Left ventricle myocardium inferior (tissue), 1 donor: ENCODE measurements around the gene ANP32B. TPM values are rescaled to one million over a fixed set of nuclear protein-coding genes. Genes with fewer than 3 reads are reported as not detected.

ENCODE experiments used
- DNase-seq: peaks from one replicate; pipeline ENCODE4 v3.0.0-alpha.2; 2020
- H3K27ac ChIP-seq: fragments of 200-600 bp; replicated peaks from 2 replicates; pipeline ENCODE4 v1.8.0; 2021
- H3K27me3 ChIP-seq: fragments of 200-600 bp; 2 replicates; pipeline ENCODE4 v1.8.0; 2021; ENCODE audit warnings: low read depth
- H3K36me3 ChIP-seq: fragments of 200-600 bp; 2 replicates; pipeline ENCODE4 v1.8.0; 2021
- H3K4me1 ChIP-seq: fragments of 200-600 bp; 2 replicates; pipeline ENCODE4 v1.8.0; 2021
- H3K4me3 ChIP-seq: fragments of 200-600 bp; 2 replicates; pipeline ENCODE4 v1.8.0; 2021; ENCODE audit warnings: mild to moderate bottlenecking, moderate library complexity
- H3K9me3 ChIP-seq: fragments of 200-600 bp; replicated peaks from 2 replicates; pipeline ENCODE4 v1.8.0; 2021
- intact Hi-C: fragments of 100-400 bp; cut with micrococcal nuclease; formaldehyde crosslinking; loops from one replicate; pipeline ENCODE4 v1.11.0; 2022
- long read RNA-seq: library from polyadenylated mRNA; unstranded; transcript quantifications from one replicate; pipeline ENCODE4 v2.0.0, GENCODE V29; 2021
- total RNA-seq: library from RNA; stranded (reverse); fragmentation: NEBNext Ultra II Directional; extraction: Animal tissue kit (Norgen Biotek cat#: 25700); gene quantifications from one replicate; pipeline ENCODE4 v1.2.1, GENCODE V29; 2021
- TF ChIP-seq, protein P1 (sequence below): fragments of 200-600 bp; IDR thresholded peaks from 2 replicates; pipeline ENCODE4 v1.8.0; 2021; ENCODE audit warnings: antibody characterized with exemption, mild to moderate bottlenecking, borderline replicate concordance
- donor health status: DM: no; HTN: yes; CAD: no; lungs with severe emphysema.

The ANP32B gene
- total RNA-seq: 49.9 TPM
- long read RNA-seq, transcript ANP32B-201 (7 exons, 1,463 nt): major isoform, 61 of 66 reads
- long read RNA-seq, partial matches to known transcripts: 2 of 66 reads
- long read RNA-seq, other reads (novel, unspliced or antisense): 3 of 66 reads

DNA sequence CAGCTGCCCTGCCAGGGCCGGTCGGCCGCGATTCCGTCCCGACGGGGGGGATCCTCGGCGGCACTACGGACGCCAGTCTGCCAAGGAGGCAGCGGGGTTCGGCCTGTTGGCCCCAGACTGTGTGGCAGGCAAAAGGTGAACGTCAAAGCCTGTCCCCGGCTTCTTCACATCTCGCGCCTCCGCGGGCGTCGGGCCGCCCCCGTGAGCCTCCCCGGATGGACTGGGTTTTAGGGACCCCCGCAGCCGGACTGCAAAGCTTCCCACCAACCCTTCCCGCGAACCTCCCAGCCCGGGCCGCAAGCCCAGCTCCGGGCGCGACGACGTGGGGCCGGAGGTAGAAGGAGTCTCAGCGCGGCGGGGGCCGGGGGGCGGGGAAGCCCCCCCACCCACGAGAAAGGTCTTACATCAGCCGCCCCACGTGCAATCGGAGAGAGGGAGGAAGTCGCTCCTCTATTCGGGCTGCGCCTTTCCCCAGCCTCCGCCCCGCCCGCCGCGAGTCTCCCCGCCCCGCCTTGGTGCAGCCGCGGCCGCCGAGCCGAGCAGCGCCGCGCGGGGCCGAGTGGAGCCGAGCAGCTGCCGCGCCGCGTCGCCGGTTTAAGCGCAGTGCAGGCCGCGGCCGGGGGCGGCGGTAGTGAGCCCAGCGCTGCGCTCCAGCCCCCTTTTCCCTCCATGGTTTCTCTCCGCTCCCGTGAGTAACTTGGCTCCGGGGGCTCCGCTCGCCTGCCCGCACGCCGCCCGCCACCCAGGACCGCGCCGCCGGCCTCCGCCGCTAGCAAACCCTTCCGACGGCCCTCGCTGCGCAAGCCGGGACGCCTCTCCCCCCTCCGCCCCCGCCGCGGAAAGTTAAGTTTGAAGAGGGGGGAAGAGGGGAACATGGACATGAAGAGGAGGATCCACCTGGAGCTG lies at the start of gene ANP32B:
Gene ANP32B, plus strand, starts transcription at position 659 of the 906 bp plus-strand sequence. Its CDS starts 215 bp downstream, at position 874.
- intact Hi-C loops: loop anchor here (10.0 kb wide), 1 partner anchor 52 kb away; no protein-coding TSS in a partner anchor
- H3K36me3 ChIP-seq: no peaks in the 10 kb centered on the region
- no peaks in the 10 kb centered on the region for H3K9me3 ChIP-seq
- peaks cover 65% of the 10 kb centered on the region for H3K4me1 ChIP-seq
- no peaks in the 10 kb centered on the region for H3K27me3 ChIP-seq
- peak within 1 kb of the TSS; percentile 99 for H3K27ac ChIP-seq
- peak; percentile 93 for DNase-seq
- H3K4me3 ChIP-seq: peak within 1 kb of the TSS; percentile 80
- TF ChIP-seq, protein P1, sequence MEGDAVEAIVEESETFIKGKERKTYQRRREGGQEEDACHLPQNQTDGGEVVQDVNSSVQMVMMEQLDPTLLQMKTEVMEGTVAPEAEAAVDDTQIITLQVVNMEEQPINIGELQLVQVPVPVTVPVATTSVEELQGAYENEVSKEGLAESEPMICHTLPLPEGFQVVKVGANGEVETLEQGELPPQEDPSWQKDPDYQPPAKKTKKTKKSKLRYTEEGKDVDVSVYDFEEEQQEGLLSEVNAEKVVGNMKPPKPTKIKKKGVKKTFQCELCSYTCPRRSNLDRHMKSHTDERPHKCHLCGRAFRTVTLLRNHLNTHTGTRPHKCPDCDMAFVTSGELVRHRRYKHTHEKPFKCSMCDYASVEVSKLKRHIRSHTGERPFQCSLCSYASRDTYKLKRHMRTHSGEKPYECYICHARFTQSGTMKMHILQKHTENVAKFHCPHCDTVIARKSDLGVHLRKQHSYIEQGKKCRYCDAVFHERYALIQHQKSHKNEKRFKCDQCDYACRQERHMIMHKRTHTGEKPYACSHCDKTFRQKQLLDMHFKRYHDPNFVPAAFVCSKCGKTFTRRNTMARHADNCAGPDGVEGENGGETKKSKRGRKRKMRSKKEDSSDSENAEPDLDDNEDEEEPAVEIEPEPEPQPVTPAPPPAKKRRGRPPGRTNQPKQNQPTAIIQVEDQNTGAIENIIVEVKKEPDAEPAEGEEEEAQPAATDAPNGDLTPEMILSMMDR: peak; percentile 95

DNA sequence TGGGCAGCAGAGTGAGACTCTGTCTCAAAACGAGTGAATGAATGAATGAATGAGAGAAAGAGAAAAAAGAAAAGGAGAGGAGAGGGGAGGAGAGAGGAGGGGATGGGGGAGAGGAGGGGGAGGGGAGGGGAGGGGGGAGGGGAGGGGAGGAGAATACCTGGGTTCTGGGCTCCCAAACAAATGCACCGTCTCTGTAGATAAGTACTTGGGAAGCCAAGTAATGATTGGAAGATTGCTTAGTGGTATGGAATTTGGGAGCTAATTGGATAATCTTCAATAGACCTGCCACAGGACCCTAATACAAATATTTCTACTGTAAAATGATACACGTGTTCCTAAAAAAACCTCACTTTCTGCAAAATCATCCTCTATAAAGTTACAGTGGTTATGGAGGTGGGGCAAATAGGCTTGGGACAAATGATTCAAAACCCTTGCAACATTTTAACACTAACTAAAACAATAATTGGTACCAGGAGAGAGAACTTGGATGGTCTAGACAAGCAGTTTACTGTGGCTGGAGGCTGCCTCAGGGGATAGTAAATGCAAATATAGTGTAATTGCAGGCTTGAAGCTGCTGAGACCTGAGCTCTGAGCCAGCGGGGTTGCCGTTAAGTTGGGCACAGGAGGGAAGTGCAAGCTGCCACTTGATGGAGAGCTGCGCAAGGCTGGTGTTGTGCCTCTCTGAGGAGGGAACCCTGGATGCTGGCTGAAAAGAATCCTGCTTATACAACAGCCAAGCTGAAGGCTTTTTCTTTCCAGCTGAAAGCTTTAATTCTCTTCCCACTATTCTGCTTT lies 48.6 kb upstream of the ANP32B start:
- TF ChIP-seq, protein P1: no peak
- intact Hi-C loops: no loop called here
- Histone ChIP-seq H3K9me3 (no peaks in the 10 kb centered on the region), H3K27me3 (peaks cover 88% of the 10 kb centered on the region), H3K36me3 (no peaks in the 10 kb centered on the region), H3K4me3 (no peak overlapping the region), H3K4me1 (no peaks in the 10 kb centered on the region), H3K27ac (no peak overlapping the region)
- DNase-seq: no peak

DNA sequence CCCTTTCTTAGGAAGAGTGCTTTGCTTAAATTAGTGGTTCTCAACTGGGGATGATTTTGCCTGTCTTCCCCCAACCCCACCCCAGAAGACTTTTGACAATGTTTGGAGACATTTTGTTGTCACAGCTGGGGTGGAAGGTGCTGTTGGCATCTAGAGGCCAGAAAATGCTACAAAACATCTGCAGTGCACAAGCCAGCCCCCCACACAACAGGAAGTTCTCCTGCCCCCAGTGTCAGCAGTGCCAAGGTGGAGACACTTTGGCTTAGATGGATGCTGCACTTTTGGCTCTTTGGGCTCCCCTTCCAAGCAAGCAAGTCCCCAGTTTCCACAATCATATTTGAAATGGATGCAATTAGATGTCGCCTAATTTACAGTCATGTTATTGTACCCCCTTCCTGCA lies 47.9 kb upstream of the ANP32B start:
- Histone ChIP-seq H3K9me3 (no peaks in the 10 kb centered on the region), H3K27ac (no peak overlapping the region), H3K4me3 (no peak overlapping the region), H3K27me3 (peaks cover 80% of the 10 kb centered on the region), H3K4me1 (no peaks in the 10 kb centered on the region), H3K36me3 (no peaks in the 10 kb centered on the region)
- DNase-seq: no peak
- TF ChIP-seq, protein P1: no peak
- intact Hi-C loops: no loop called here

DNA sequence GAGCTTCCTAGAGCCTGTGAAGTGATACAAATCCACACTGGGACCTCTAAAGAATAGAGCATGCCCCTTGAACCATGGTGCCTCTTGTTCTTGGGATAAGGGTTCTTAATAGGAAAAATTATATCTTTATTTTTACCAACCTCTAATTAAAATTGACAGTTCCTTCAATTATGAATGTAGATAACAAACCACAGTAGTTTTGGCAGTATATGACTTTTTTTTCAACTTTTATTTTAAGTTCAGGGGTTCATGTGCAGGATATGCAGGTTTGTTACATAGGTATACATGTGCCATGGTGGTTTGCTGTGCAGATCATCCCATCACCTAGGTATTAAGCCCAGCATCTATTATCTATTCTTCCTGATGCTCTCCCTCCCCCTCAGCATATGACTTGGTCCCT lies 46.1 kb upstream of the ANP32B start:
- intact Hi-C loops: no loop called here
- TF ChIP-seq, protein P1: no peak
- no peak overlapping the region for H3K4me3 ChIP-seq
- peaks cover 68% of the 10 kb centered on the region for H3K27me3 ChIP-seq
- no peak for DNase-seq
- no peaks in the 10 kb centered on the region for H3K4me1 ChIP-seq
- no peak overlapping the region for H3K27ac ChIP-seq
- no peaks in the 10 kb centered on the region for H3K36me3 ChIP-seq
- H3K9me3 ChIP-seq: no peaks in the 10 kb centered on the region

DNA sequence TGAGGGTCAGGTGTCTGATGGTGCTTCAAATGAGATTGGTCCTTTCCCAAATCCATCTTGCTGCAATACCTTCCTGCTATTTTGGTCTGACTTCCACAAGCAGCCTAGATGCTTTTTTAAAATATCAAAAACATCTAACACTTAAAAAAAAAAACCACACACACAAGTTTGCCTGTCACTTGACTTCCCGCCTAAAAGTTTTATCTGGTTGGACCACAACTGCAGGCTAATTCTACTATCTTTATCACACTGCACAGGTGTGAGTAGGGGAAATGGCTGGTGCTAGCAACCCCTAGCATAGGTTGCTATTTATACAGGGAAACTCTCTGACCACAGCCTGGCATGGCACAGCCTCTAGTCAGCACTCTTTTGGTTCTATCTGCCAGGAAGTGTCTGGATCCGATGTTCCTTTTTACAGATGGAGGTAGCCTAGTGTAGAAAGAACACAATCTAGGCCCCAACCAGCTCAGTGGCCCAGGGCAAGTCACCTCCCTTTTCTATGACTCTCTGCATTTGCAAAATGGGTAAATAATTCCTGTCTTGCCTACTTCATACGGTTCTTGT lies 45.0 kb upstream of the ANP32B start, which contains the start of gene HEMGN:
Gene HEMGN, minus strand, starts transcription at position 92 of the 564 bp plus-strand sequence. Its CDS starts 36 bp downstream, at position 56.
- DNase-seq: no peak
- Histone ChIP-seq H3K27ac (no peak within 1 kb of the TSS), H3K4me1 (no peaks in the 10 kb centered on the region), H3K4me3 (no peak within 1 kb of the TSS), H3K36me3 (no peaks in the 10 kb centered on the region), H3K9me3 (no peaks in the 10 kb centered on the region), H3K27me3 (peaks cover 71% of the 10 kb centered on the region)
- intact Hi-C loops: no loop called here
- TF ChIP-seq, protein P1: no peak
